DND-41 (cell line): ENCODE measurements around the gene NRROS.

Experiments used
- ATAC-seq: fragments of 200-7000 bp; cut with Tn5 transposase; 3 replicates; pipeline ENCODE4 v1.9.1; 2021; ENCODE audit warnings: low read depth; ENCODE audit not compliant: insufficient read depth
- DNase-seq: peaks from one replicate; pipeline ENCODE4 v3.0.0-alpha.2; 2020
- H2AFZ ChIP-seq: 2 replicates; pipeline ENCODE4 v1.6.0; 2012; ENCODE audit warnings: low read depth, low read length
- H3K27ac ChIP-seq: 2 replicates; pipeline ENCODE4 v1.5.1; 2012; ENCODE audit warnings: low read length, inconsistent platforms
- H3K27me3 ChIP-seq: fragments of 200-600 bp; sonication (generic); 2 replicates; pipeline ENCODE4 v1.6.0; 2012; ENCODE audit warnings: low read length, mild to moderate bottlenecking, inconsistent platforms; ENCODE audit not compliant: insufficient read depth, poor library complexity
- H3K36me3 ChIP-seq: 2 replicates; pipeline ENCODE4 v1.5.1; 2012; ENCODE audit warnings: low read length, inconsistent platforms; ENCODE audit not compliant: insufficient read depth
- H3K4me1 ChIP-seq: 2 replicates; pipeline ENCODE4 v1.5.1; 2012; ENCODE audit warnings: mild to moderate bottlenecking, low read length; ENCODE audit not compliant: insufficient read depth
- H3K4me2 ChIP-seq: 2 replicates; pipeline ENCODE4 v1.6.0; 2012; ENCODE audit warnings: mild to moderate bottlenecking, moderate library complexity, low read length, inconsistent platforms; ENCODE audit not compliant: insufficient read depth
- H3K4me3 ChIP-seq, 2 experiments: fragments of 200-600 bp in 1 of 2; shearing (Covaris generic) in 1 of 2; 2 replicates each; pipeline ENCODE4 v1.5.1; 2012 to 2016; ENCODE audit warnings: inconsistent platforms in 2 of 2, low read length in 2 of 2, mild to moderate bottlenecking in 2 of 2, low read depth in 1 of 2, moderate library complexity in 1 of 2
- H3K79me2 ChIP-seq: 2 replicates; pipeline ENCODE4 v1.6.0; 2012; ENCODE audit warnings: low read length, inconsistent platforms; ENCODE audit not compliant: insufficient read depth
- H3K9ac ChIP-seq: 2 replicates; pipeline ENCODE4 v1.6.0; 2012; ENCODE audit warnings: low read depth, mild to moderate bottlenecking, inconsistent platforms, low read length, moderate library complexity
- H3K9me3 ChIP-seq: 2 replicates; pipeline ENCODE4 v1.5.1; 2012; ENCODE audit warnings: low read length, moderate library complexity, mild to moderate bottlenecking, inconsistent platforms; ENCODE audit not compliant: insufficient read depth, severe bottlenecking
- H4K20me1 ChIP-seq: 2 replicates; pipeline ENCODE4 v1.6.0; 2012; ENCODE audit warnings: low read length; ENCODE audit not compliant: insufficient read depth
- CTCF ChIP-seq: IDR thresholded peaks from 2 replicates; pipeline ENCODE4 v1.5.1; 2012; ENCODE audit warnings: borderline replicate concordance, low read length, moderate library complexity, mild to moderate bottlenecking; ENCODE audit not compliant: poor library complexity, severe bottlenecking; ENCODE audit errors: extremely low read depth
- EZH2 ChIP-seq: IDR thresholded peaks from 3 replicates; pipeline ENCODE4 v1.6.1; 2012; ENCODE audit warnings: borderline replicate concordance, low read depth, mild to moderate bottlenecking, moderate library complexity, low read length, inconsistent platforms; ENCODE audit not compliant: severe bottlenecking

NRROS gene

GRCh38 chr3:196699749-196700148 lies 60.3 kb downstream of the NRROS start:
- H3K27me3 ChIP-seq = no peaks in the 10 kb centered on the region
- H3K36me3 ChIP-seq = no peaks in the 10 kb centered on the region
- H2AFZ ChIP-seq = no peak overlapping the region
- H3K27ac ChIP-seq = no peak overlapping the region
- no peaks in the 10 kb centered on the region for H3K79me2 ChIP-seq
- no peak overlapping the region for H3K4me3 ChIP-seq
- no peaks in the 10 kb centered on the region for H4K20me1 ChIP-seq
- DNase-seq = no peak
- H3K4me1 ChIP-seq = no peaks in the 10 kb centered on the region
- H3K9ac ChIP-seq = no peak overlapping the region
- H3K9me3 ChIP-seq = no peaks in the 10 kb centered on the region
- no peak overlapping the region for H3K4me2 ChIP-seq
- no peak for TF ChIP-seq CTCF
- ATAC-seq = no peak

GRCh38 chr3:196700801-196701200 lies 61.3 kb downstream of the NRROS start:
- Histone ChIP-seq H2AFZ (no peak overlapping the region), H3K4me3 (no peak overlapping the region), H3K4me1 (no peaks in the 10 kb centered on the region), H3K9me3 (no peaks in the 10 kb centered on the region), H3K27ac (no peak overlapping the region), H3K36me3 (no peaks in the 10 kb centered on the region), H4K20me1 (no peaks in the 10 kb centered on the region), H3K9ac (no peak overlapping the region), H3K27me3 (no peaks in the 10 kb centered on the region), H3K4me2 (no peak overlapping the region), H3K79me2 (no peaks in the 10 kb centered on the region)
- no peak for DNase-seq
- TF ChIP-seq CTCF (no peak), EZH2 (no peak)
- ATAC-seq = no peak

GRCh38 chr3:196706327-196706726 lies 66.8 kb downstream of the NRROS start:
- no peak for DNase-seq
- TF ChIP-seq EZH2 (no peak), CTCF (no peak)
- no peak overlapping the region for H3K9ac ChIP-seq

GRCh38 chr3:196706731-196707130 lies 67.2 kb downstream of the NRROS start:
- H3K79me2 ChIP-seq = peaks cover 11% of the 10 kb centered on the region
- peaks cover 14% of the 10 kb centered on the region for H3K4me1 ChIP-seq
- H3K27me3 ChIP-seq = no peaks in the 10 kb centered on the region
- DNase-seq = no peak
- no peaks in the 10 kb centered on the region for H3K36me3 ChIP-seq
- TF ChIP-seq EZH2 = no peak
- TF ChIP-seq CTCF = no peak
- H3K27ac ChIP-seq = no peak overlapping the region
- ATAC-seq = no peak
- no peak overlapping the region for H2AFZ ChIP-seq
- H4K20me1 ChIP-seq = no peaks in the 10 kb centered on the region
- H3K4me2 ChIP-seq = no peak overlapping the region
- no peaks in the 10 kb centered on the region for H3K9me3 ChIP-seq
- no peak overlapping the region for H3K9ac ChIP-seq
- no peak overlapping the region for H3K4me3 ChIP-seq

More at GRCh38 chr3:196706327-196706726, 66.8 kb downstream of the NRROS start:
- no peak overlapping the region for H3K27ac ChIP-seq
- no peak overlapping the region for H3K4me2 ChIP-seq
- H2AFZ ChIP-seq = no peak overlapping the region
- no peaks in the 10 kb centered on the region for H4K20me1 ChIP-seq
- H3K4me1 ChIP-seq = peaks cover 10% of the 10 kb centered on the region
- no peaks in the 10 kb centered on the region for H3K9me3 ChIP-seq
- H3K79me2 ChIP-seq = peaks cover 9% of the 10 kb centered on the region
- no peaks in the 10 kb centered on the region for H3K27me3 ChIP-seq
- no peak overlapping the region for H3K4me3 ChIP-seq
- ATAC-seq = no peak
- no peaks in the 10 kb centered on the region for H3K36me3 ChIP-seq
